K562 (cell line): ENCODE data around the gene IFIT2.

ENCODE experiments used
- CTCF ChIP-seq, 3 experiments: IDR thresholded peaks in 2 of 3; conservative IDR thresholded peaks in 1 of 3; 2 replicates each; pipeline ENCODE4 v1.5.1; 2011 to 2012; ENCODE audit warnings: low read length in 3 of 3, mild to moderate bottlenecking in 3 of 3, control low read depth in 2 of 3, improper control_type of control experiment in 1 of 3, inconsistent platforms in 1 of 3, low read depth in 1 of 3, mixed read lengths in 1 of 3, moderate library complexity in 1 of 3; ENCODE audit not compliant: insufficient read depth in 2 of 3
- HDAC2 ChIP-seq: fragments of 450-650 bp; IDR thresholded peaks from 2 replicates; pipeline ENCODE4 v1.6.1; 2016; ENCODE audit warnings: mild to moderate bottlenecking
- MAX ChIP-seq: sonication (generic); formaldehyde crosslinking; IDR thresholded peaks from 2 replicates; pipeline ENCODE4 v1.9.0; 2022; ENCODE audit warnings: mild to moderate bottlenecking, missing genetic modification reagents
- POLR2B ChIP-seq: fragments of 450-650 bp; IDR thresholded peaks from 2 replicates; pipeline ENCODE4 v1.6.1; 2018; ENCODE audit warnings: low read depth; ENCODE audit not compliant: partially characterized antibody
- ZNF274 ChIP-seq: IDR thresholded peaks from 2 replicates; pipeline ENCODE4 v1.6.1; 2011; ENCODE audit warnings: low read depth, mild to moderate bottlenecking, low read length, moderate library complexity, borderline replicate concordance
- ZNF408 ChIP-seq: fragments of 250-450 bp; sonication (Bioruptor Pico); IDR thresholded peaks from 2 replicates; pipeline ENCODE4 v1.4.0; 2020; ENCODE audit warnings: low read depth, mild to moderate bottlenecking, moderate library complexity

- TF ChIP-seq HDAC2 (no peak), ZNF274 (no peak), CTCF (IDR thresholded peaks at IDR 0.05 in 2 of 3, conservative IDR thresholded peaks at IDR 0.05 in 1 of 3; ENCODE audit: insufficient read depth in 2 of 3, low read depth in 1 of 3, low read length in 3 of 3) (no peak), MAX (no peak), POLR2B (no peak), ZNF408 (CRISPR knock-in tag) (no peak)
These were observed 42.3 kb downstream of the IFIT2 start for GRCh38 chr10:89344156-89344555.
